ENCODE measurements around the gene SNAP23. TPM values are rescaled to one million over a fixed set of nuclear protein-coding genes. Genes with fewer than 3 reads are reported as not detected.
A peak's percentile ranks its signal among the peaks of the same experiment; 100 is the strongest.

The SNAP23 gene
- total RNA-seq, 4 donors from 2014 or later: 52.2 to 89.6 (median 81.7) TPM

GRCh38 chr15:42474827-42475226 is 20.6 kb upstream of the SNAP23 start:
- no peak for TF ChIP-seq CTCF (IDR thresholded peaks at IDR 0.05)
- ATAC-seq (ENCODE audit: low FRiP score) (no peak), DNase-seq (ENCODE audit: low spot score) (no peak)

GRCh38 chr15:42482701-42483100 is 12.7 kb upstream of the SNAP23 start:
- ATAC-seq (ENCODE audit: low FRiP score) (no peak), DNase-seq (ENCODE audit: low spot score) (no peak)
- TF ChIP-seq CTCF (IDR thresholded peaks at IDR 0.05): no peak

GRCh38 chr15:42483677-42484076 is 11.8 kb upstream of the SNAP23 start:
- DNase-seq (ENCODE audit: low spot score) (no peak), ATAC-seq (ENCODE audit: low FRiP score) (no peak)
- TF ChIP-seq CTCF (IDR thresholded peaks at IDR 0.05): no peak

- DNase-seq (ENCODE audit: low spot score): no peak
- ATAC-seq (ENCODE audit: low FRiP score): no peak
- TF ChIP-seq CTCF (IDR thresholded peaks at IDR 0.05): no peak
Observed at GRCh38 chr15:42490291-42490670, 5.2 kb upstream of the SNAP23 start.

GRCh38 chr15:42490671-42491538 is 4.5 kb upstream of the SNAP23 start, which contains the start of gene ZNF106:
Gene ZNF106, minus strand, starts transcription at chr15:42491141. Its CDS starts 18,852 bp downstream, at chr15:42472289.
- no peak for TF ChIP-seq CTCF (IDR thresholded peaks at IDR 0.05)
- peak; percentile 62 for ATAC-seq (ENCODE audit: low FRiP score)
- no peak for DNase-seq (ENCODE audit: low spot score)

GRCh38 chr15:42491539-42492225 is 3.8 kb upstream of the SNAP23 start:
- ATAC-seq (ENCODE audit: low FRiP score) (peak; percentile 21), DNase-seq (ENCODE audit: low spot score) (no peak)
- no peak for TF ChIP-seq CTCF (IDR thresholded peaks at IDR 0.05)
